ENCODE measurements around the gene COL9A2. TPM values are rescaled to one million over a fixed set of nuclear protein-coding genes. Genes with fewer than 3 reads are reported as not detected.

COL9A2 gene
- total RNA-seq, 1 donor from 2014 or later = 4.6 TPM

DNA sequence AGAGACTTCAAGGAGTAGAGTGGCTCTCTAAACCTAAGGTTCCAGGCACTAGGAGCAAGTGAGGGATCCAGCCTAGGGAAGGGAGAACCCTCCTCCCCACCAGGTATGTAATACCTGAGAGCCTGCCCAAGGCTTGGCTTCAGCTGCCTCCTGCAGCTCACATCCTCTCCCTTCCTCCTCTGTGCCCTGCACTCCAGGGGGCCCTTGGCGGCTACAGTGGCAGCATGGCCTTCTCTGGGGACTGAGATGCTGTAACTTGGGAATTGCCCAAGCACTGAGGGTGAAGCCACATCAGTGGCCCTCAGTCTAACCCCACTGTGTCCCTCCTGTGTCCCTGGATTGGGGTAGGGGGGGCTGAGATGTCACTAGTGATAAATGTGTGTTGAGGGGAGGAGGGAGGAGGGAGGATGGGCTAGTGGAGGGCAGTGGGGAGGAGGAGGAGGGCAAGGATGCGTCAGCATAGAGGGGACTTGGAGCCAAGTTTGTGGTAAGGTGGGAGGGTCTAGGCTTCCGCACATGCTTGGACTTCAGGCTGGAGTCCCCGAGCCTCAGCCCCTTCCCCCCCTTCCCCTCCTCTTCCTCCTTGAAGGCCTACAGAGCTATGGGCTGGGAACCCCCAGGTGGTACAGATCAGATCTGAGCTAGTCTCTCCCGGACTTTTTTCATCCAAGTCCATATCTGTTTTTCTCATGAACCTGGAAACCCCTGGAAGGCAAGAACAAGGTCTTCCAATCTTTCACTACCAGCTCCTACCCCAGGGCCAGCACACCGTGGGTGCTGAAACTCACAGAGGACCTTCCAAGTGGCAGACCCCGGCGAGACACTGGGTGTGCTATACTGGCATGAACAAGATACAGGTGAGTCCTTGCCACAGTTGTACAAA, 17.5 kb downstream of the COL9A2 start:
- H3K4me3 ChIP-seq (ENCODE audit: low read depth, low read length) = no peak overlapping the region
- TF ChIP-seq, protein P1, sequence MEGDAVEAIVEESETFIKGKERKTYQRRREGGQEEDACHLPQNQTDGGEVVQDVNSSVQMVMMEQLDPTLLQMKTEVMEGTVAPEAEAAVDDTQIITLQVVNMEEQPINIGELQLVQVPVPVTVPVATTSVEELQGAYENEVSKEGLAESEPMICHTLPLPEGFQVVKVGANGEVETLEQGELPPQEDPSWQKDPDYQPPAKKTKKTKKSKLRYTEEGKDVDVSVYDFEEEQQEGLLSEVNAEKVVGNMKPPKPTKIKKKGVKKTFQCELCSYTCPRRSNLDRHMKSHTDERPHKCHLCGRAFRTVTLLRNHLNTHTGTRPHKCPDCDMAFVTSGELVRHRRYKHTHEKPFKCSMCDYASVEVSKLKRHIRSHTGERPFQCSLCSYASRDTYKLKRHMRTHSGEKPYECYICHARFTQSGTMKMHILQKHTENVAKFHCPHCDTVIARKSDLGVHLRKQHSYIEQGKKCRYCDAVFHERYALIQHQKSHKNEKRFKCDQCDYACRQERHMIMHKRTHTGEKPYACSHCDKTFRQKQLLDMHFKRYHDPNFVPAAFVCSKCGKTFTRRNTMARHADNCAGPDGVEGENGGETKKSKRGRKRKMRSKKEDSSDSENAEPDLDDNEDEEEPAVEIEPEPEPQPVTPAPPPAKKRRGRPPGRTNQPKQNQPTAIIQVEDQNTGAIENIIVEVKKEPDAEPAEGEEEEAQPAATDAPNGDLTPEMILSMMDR (conservative IDR thresholded peaks at IDR 0.05; ENCODE audit: low read depth, low read length) = no peak
- no peak for DNase-seq (ENCODE audit: low read depth)

DNA sequence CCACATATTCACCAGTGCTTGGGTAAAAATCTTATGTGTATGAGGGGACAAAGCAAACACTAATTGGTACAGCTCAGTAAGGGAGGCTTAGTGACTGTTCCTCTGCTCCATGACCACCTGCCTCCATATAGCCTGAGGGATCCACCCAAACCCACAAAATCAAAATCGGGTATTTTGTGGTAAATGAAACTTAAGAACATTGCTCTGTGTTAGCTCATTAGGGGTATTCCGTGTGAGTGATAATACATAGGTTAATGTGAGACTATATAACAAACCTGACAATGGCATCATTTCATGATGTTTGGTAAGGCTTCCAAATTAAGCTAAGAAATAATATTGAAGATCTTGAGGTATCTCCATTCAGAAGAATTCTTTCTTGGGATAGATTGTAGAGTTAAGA, 25.8 kb downstream of the COL9A2 start:
- TF ChIP-seq, protein P1 (conservative IDR thresholded peaks at IDR 0.05; ENCODE audit: low read depth, low read length) = no peak
- H3K4me3 ChIP-seq (ENCODE audit: low read depth, low read length) = no peak overlapping the region
- no peak for DNase-seq (ENCODE audit: low read depth)

DNA sequence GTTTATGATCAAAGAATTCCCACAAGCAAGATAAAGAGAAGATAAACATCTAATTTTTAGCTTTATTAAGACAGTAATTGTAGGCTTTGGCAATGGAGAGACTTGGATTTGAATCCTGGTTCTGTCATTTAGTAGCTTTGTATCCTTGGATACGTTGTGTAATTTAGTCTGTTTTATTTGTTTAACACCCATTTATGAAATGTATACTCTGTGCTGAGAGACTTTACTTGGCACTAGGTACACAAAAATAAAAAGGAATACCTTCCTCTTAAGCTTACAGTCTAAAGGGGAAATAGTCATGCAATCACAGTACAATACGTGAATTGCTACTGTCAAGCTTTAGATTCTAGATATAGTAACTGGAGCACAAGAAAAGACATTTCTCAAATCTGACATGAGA, 35.2 kb downstream of the COL9A2 start:
- H3K4me3 ChIP-seq (ENCODE audit: low read depth, low read length) = no peak overlapping the region
- TF ChIP-seq, protein P1 (conservative IDR thresholded peaks at IDR 0.05; ENCODE audit: low read depth, low read length) = no peak
- no peak for DNase-seq (ENCODE audit: low read depth)

DNA sequence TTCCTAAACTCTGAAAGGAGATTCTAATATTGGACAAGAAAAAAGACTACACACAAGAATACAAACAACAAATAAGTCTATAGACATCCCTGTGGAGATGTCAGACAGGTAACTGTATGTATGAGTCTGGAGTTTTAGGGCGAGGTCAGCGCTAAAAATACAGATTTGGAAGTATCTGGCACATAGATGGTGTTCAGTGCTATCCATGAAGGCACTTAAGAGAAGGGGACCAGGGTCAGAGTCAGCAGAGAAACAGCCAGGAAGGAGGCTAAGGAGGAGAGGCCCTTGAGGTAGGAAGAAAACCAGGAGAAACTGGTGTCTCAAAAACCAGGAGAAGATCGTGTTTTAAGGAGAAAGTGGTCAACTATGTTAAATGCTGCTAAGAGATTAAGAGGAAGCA, 41.0 kb downstream of the COL9A2 start:
- TF ChIP-seq, protein P1 (conservative IDR thresholded peaks at IDR 0.05; ENCODE audit: low read depth, low read length) = no peak
- H3K4me3 ChIP-seq (ENCODE audit: low read depth, low read length) = no peak overlapping the region
- DNase-seq (ENCODE audit: low read depth) = no peak

DNA sequence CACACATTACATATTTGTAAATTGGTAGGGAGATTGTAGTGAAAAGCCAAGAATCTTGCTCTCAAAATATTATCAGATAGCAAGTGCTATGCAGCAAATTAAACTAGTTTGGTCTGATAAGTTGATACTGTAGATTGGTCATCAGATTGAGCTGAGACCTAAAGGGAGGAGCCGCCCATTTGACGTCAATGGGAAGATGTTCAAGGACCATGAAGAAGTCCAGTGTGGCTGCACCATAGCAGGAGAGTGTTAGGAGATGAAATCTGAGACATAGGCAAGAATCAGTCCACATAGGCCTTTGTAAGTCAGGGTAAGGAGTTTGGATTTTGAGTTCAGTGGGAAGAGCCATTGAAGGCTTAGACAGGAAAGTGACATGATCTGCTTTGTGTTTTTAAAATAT, 42.8 kb downstream of the COL9A2 start:
- TF ChIP-seq, protein P1 (conservative IDR thresholded peaks at IDR 0.05; ENCODE audit: low read depth, low read length) = no peak
- DNase-seq (ENCODE audit: low read depth) = no peak
- no peak overlapping the region for H3K4me3 ChIP-seq (ENCODE audit: low read depth, low read length)

DNA sequence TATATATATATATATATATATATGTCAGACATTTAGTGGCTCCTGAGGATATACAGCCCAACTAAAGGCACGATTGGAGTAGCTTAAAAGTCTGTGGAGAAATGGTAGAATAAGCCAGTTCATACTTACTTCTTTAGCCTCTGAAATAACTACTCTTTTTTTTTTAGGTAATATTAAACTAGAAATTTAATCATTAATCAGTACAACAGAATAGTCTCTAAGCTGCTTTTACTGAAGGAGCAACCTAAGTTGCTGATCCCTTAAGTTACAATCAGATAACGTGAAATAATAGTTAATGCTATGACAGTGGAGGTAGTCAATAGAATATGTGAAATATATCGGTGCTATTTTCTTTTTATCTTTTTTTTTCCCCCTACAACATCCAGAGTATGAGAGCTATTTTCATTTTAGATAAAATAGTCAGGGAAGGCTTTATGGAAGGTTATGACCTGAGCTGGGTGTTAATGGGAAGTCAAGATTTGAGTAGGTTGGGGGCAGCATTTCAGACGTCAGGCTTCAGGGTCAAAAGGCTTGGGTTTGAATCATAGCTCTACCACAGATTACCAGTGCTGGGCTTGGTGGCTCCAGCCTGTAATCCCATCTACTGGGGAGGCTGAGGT, 43.4 kb downstream of the COL9A2 start:
- DNase-seq (ENCODE audit: low read depth) = no peak
- TF ChIP-seq, protein P1 (conservative IDR thresholded peaks at IDR 0.05; ENCODE audit: low read depth, low read length) = no peak
- H3K4me3 ChIP-seq (ENCODE audit: low read depth, low read length) = no peak overlapping the region
